Body of pancreas (tissue), 4 donors: ENCODE results near the gene PLA2G4B. TPM values are rescaled to one million over a fixed set of nuclear protein-coding genes. Genes with fewer than 3 reads are reported as not detected.

Source experiments
- ATAC-seq: fragments of 150-250 bp; one replicate; pipeline ENCODE4 v1.9.1; 2016
- DNase-seq, 4 donors: peaks; one replicate each; pipeline ENCODE4 v3.0.0-alpha.2; 2019
- H3K27ac ChIP-seq, 4 donors: fragments of 200-600 bp; sonication (generic); 1 replicate in 3 of 4; 2 replicates in 1 of 4; pipeline versions ENCODE4 v1.5.1 to v1.6.1; 2016 to 2019; ENCODE audit warnings: mild to moderate bottlenecking in 1 of 4, mixed read lengths in 1 of 4, moderate library complexity in 1 of 4
- H3K27me3 ChIP-seq, 2 donors: fragments of 200-600 bp; sonication (generic); one replicate each; pipeline ENCODE4 v1.6.0; 2016; ENCODE audit warnings: mild to moderate bottlenecking in 1 of 2
- H3K36me3 ChIP-seq, 2 donors: fragments of 200-600 bp; sonication (generic); replicated peaks in 1 of 2; 2 replicates each; pipeline ENCODE4 v1.5.1; 2016; ENCODE audit warnings: low read depth in 2 of 2; ENCODE audit not compliant: insufficient read depth in 1 of 2
- H3K4me1 ChIP-seq: fragments of 200-600 bp; sonication (generic); one replicate; pipeline ENCODE4 v1.6.0; 2016
- H3K4me3 ChIP-seq, 2 donors: fragments of 200-600 bp; sonication (generic); 1 replicate in 1 of 2; 2 replicates in 1 of 2; pipeline ENCODE4 v1.5.1; 2016 to 2019
- H3K9me3 ChIP-seq, 3 donors: fragments of 200-600 bp; sonication (generic); 1 replicate in 2 of 3; 2 replicates in 1 of 3; pipeline ENCODE4 v1.5.1; 2016
- CTCF ChIP-seq, 7 experiments: fragments of 450-650 bp in 4 of 7; fragments of 200-600 bp in 3 of 7; sonication (generic) in 3 of 7; IDR thresholded peaks; one replicate each; pipeline ENCODE4 v1.5.1; 2016 to 2019; ENCODE audit warnings: antibody characterized with exemption in 7 of 7
- POLR2A ChIP-seq, 3 donors: fragments of 450-650 bp; IDR thresholded peaks; one replicate each; pipeline ENCODE4 v1.6.1; 2016; ENCODE audit warnings: antibody characterized with exemption in 3 of 3, mild to moderate bottlenecking in 2 of 3
- WGBS, 2 donors: methylation state at CpG; one replicate each; pipeline ENCODE4 v1.1.5; 2017; 5-methylcytosine and 5-hydroxymethylcytosine counted together
- intact Hi-C: fragments of 100-400 bp; cut with DNase I; formaldehyde crosslinking; loops from one replicate; pipeline ENCODE4 v1.15.1; 2023
- total RNA-seq, 2 donors: library from RNA; depleted of rRNA; stranded (reverse); fragments of >200 nt; gene quantifications; one replicate each; pipeline ENCODE4 v1.1.0, GENCODE V29; 2016

The PLA2G4B gene
- total RNA-seq, 2 donors from 2014 or later: 17.4 to 18.1 TPM

GRCh38 chr15:41806291-41807181, 32.1 kb upstream of the PLA2G4B start:
- Histone ChIP-seq H3K36me3 (no peaks in the 10 kb centered on the region), H3K4me1 (no peaks in the 10 kb centered on the region), H3K27ac (no peak overlapping the region), H3K27me3 (no peaks in the 10 kb centered on the region), H3K9me3 (no peaks in the 10 kb centered on the region), H3K4me3 (no peak overlapping the region)
- TF ChIP-seq CTCF (IDR thresholded peaks at IDR 0.05) (no peak), POLR2A (IDR thresholded peaks at IDR 0.05) (no peak)
- ATAC-seq: no peak
- intact Hi-C loops: loop anchor here (10.0 kb wide), 1 partner anchor 202 kb away; no protein-coding TSS in a partner anchor
- 85 to 86% methylated on average over 7 to 10 of the region's 10 CpGs for WGBS, 2 donors
- DNase-seq: peak in 2 of 4 donors; percentile 37 to 40

GRCh38 chr15:41809121-41809520, 29.5 kb upstream of the PLA2G4B start:
- no peaks in the 10 kb centered on the region for H3K36me3 ChIP-seq
- no peak overlapping the region for H3K27ac ChIP-seq
- DNase-seq: no peak
- ATAC-seq: no peak
- H3K9me3 ChIP-seq: no peaks in the 10 kb centered on the region
- H3K27me3 ChIP-seq: no peaks in the 10 kb centered on the region
- no peak overlapping the region for H3K4me3 ChIP-seq
- no peaks in the 10 kb centered on the region for H3K4me1 ChIP-seq
- TF ChIP-seq POLR2A (IDR thresholded peaks at IDR 0.05): no peak
- intact Hi-C loops: loop anchor here (10.0 kb wide), 1 partner anchor 204 kb away; no protein-coding TSS in a partner anchor
- WGBS, 2 donors: 81 to 84% methylated on average over 2 of the region's 2 CpGs

- no peak overlapping the region for H3K4me3 ChIP-seq
- H3K9me3 ChIP-seq: no peaks in the 10 kb centered on the region
- no peaks in the 10 kb centered on the region for H3K36me3 ChIP-seq
- H3K27ac ChIP-seq: no peak overlapping the region
- intact Hi-C loops: loop anchor here (5.0 to 10.0 kb wide), 2 partner anchors 42 to 205 kb away; no protein-coding TSS in a partner anchor
- no peak for TF ChIP-seq CTCF (IDR thresholded peaks at IDR 0.05)
- no peak for TF ChIP-seq POLR2A (IDR thresholded peaks at IDR 0.05)
- ATAC-seq (no peak), DNase-seq (no peak)
- H3K4me1 ChIP-seq: no peaks in the 10 kb centered on the region
- WGBS, 2 donors: 76 to 81% methylated on average over 11 to 12 of the region's 12 CpGs
- H3K27me3 ChIP-seq: no peaks in the 10 kb centered on the region
These were observed 29.0 kb upstream of the PLA2G4B start for GRCh38 chr15:41809526-41810220.

GRCh38 chr15:41810651-41811431, 27.8 kb upstream of the PLA2G4B start:
- Histone ChIP-seq H3K36me3 (peaks cover 0 to 1% of the 10 kb centered on the region in 2 donors), H3K27me3 (no peaks in the 10 kb centered on the region), H3K27ac (no peak overlapping the region), H3K9me3 (no peaks in the 10 kb centered on the region), H3K4me3 (no peak overlapping the region), H3K4me1 (no peaks in the 10 kb centered on the region)
- no peak for DNase-seq
- intact Hi-C loops: loop anchor here (5.0 kb wide), 1 partner anchor 44 kb away; no protein-coding TSS in a partner anchor
- TF ChIP-seq CTCF (IDR thresholded peaks at IDR 0.05): no peak
- no peak for TF ChIP-seq POLR2A (IDR thresholded peaks at IDR 0.05)
- ATAC-seq: no peak
- WGBS, 2 donors: 84 to 88% methylated on average over 5 of the region's 5 CpGs
